ENCODE data around the gene GREB1. TPM values are rescaled to one million over a fixed set of nuclear protein-coding genes. Genes with fewer than 3 reads are reported as not detected.

Gene GREB1
- polyA plus RNA-seq, 1 donor from 2014 or later: 17.2 TPM

GRCh38 chr2:11617527-11617926 lies 83.7 kb downstream of the GREB1 start:
- no peaks in the 10 kb centered on the region for H3K27me3 ChIP-seq (ENCODE audit: insufficient read depth, low read depth, low read length)
- no peaks in the 10 kb centered on the region for H3K36me3 ChIP-seq (ENCODE audit: insufficient read depth, low read length)
- no peaks in the 10 kb centered on the region for H3K79me2 ChIP-seq (replicated peaks; ENCODE audit: insufficient read depth, low read length)
- no peaks in the 10 kb centered on the region for H3F3A ChIP-seq (ENCODE audit: insufficient read depth, low read length, poor library complexity, severe bottlenecking)
- no peak overlapping the region for H3K4me2 ChIP-seq (ENCODE audit: low read length)
- no peak overlapping the region for H3K27ac ChIP-seq (ENCODE audit: low read length)
- H3K4me3 ChIP-seq (ENCODE audit: low read length): no peak overlapping the region
- no peak overlapping the region for H3K9ac ChIP-seq (ENCODE audit: low read length)
- H4K20me1 ChIP-seq (ENCODE audit: insufficient read depth): no peaks in the 10 kb centered on the region
- H3K9me3 ChIP-seq (ENCODE audit: low read length): no peaks in the 10 kb centered on the region
- TF ChIP-seq SMC3 (conservative IDR thresholded peaks at IDR 0.05; ENCODE audit: poor library complexity) (no peak), TAF1 (IDR thresholded peaks at IDR 0.05; ENCODE audit: low read depth) (no peak), POLR2AphosphoS5 (IDR thresholded peaks at IDR 0.05) (no peak), EP300 (conservative IDR thresholded peaks at IDR 0.05; ENCODE audit: poor library complexity, severe bottlenecking) (no peak), RAD21 (conservative IDR thresholded peaks at IDR 0.05) (no peak), CTCF (IDR thresholded peaks at IDR 0.05; ENCODE audit: poor library complexity, severe bottlenecking) (no peak)
- TF ChIP-seq, protein P1, sequence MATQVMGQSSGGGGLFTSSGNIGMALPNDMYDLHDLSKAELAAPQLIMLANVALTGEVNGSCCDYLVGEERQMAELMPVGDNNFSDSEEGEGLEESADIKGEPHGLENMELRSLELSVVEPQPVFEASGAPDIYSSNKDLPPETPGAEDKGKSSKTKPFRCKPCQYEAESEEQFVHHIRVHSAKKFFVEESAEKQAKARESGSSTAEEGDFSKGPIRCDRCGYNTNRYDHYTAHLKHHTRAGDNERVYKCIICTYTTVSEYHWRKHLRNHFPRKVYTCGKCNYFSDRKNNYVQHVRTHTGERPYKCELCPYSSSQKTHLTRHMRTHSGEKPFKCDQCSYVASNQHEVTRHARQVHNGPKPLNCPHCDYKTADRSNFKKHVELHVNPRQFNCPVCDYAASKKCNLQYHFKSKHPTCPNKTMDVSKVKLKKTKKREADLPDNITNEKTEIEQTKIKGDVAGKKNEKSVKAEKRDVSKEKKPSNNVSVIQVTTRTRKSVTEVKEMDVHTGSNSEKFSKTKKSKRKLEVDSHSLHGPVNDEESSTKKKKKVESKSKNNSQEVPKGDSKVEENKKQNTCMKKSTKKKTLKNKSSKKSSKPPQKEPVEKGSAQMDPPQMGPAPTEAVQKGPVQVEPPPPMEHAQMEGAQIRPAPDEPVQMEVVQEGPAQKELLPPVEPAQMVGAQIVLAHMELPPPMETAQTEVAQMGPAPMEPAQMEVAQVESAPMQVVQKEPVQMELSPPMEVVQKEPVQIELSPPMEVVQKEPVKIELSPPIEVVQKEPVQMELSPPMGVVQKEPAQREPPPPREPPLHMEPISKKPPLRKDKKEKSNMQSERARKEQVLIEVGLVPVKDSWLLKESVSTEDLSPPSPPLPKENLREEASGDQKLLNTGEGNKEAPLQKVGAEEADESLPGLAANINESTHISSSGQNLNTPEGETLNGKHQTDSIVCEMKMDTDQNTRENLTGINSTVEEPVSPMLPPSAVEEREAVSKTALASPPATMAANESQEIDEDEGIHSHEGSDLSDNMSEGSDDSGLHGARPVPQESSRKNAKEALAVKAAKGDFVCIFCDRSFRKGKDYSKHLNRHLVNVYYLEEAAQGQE (IDR thresholded peaks at IDR 0.05; ENCODE audit: borderline replicate concordance): no peak
- no peak overlapping the region for H2AFZ ChIP-seq (ENCODE audit: low read depth, low read length)
- no peaks in the 10 kb centered on the region for H3K9me2 ChIP-seq (ENCODE audit: insufficient read depth, low read length)

DNA sequence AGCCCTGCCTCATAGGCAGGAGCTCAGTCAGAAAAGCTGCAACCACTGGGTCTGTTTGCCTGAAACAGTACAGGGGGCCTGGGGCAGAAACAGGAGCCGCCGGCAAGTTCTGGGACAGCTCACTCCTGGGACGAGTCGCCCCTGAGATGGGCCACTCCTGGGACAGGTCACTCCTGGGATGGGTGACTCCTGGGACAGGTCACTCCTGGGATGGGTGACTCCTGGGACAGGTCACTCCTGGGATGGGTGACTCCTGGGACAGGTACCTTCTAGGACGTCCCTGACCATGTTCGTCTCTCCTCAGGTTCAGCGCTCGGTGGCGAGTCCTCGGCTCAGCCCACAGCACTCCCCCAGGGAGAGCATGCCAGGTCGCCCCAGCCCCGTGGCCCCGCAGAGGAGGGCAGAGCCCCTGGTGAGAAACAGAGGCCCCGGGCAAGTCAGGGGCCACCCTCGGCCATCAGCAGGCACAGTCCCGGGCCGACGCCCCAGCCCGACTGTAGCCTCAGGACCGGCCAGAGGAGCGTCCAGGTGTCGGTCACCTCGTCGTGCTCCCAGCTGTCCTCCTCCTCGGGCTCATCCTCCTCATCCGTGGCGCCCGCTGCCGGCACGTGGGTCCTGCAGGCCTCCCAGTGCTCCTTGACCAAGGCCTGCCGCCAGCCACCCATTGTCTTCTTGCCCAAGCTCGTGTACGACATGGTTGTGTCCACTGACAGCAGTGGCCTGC lies 84.3 kb downstream of the GREB1 start:
- Histone ChIP-seq H3K36me3 (ENCODE audit: insufficient read depth, low read length) (no peaks in the 10 kb centered on the region), H3K79me2 (replicated peaks; ENCODE audit: insufficient read depth, low read length) (no peaks in the 10 kb centered on the region), H3K9me2 (ENCODE audit: insufficient read depth, low read length) (no peaks in the 10 kb centered on the region), H2AFZ (ENCODE audit: low read depth, low read length) (no peak overlapping the region), H3K4me2 (ENCODE audit: low read length) (no peak overlapping the region), H3K27me3 (ENCODE audit: insufficient read depth, low read depth, low read length) (no peaks in the 10 kb centered on the region), H3K9ac (ENCODE audit: low read length) (no peak overlapping the region), H3K4me3 (ENCODE audit: low read length) (no peak overlapping the region), H3F3A (ENCODE audit: insufficient read depth, low read length, poor library complexity, severe bottlenecking) (no peaks in the 10 kb centered on the region), H3K9me3 (ENCODE audit: low read length) (no peaks in the 10 kb centered on the region), H4K20me1 (ENCODE audit: insufficient read depth) (no peaks in the 10 kb centered on the region), H3K27ac (ENCODE audit: low read length) (no peak overlapping the region)
- TF ChIP-seq RAD21 (conservative IDR thresholded peaks at IDR 0.05): no peak
- no peak for TF ChIP-seq EP300 (conservative IDR thresholded peaks at IDR 0.05; ENCODE audit: poor library complexity, severe bottlenecking)
- TF ChIP-seq TAF1 (IDR thresholded peaks at IDR 0.05; ENCODE audit: low read depth): no peak
- TF ChIP-seq SMC3 (conservative IDR thresholded peaks at IDR 0.05; ENCODE audit: poor library complexity): no peak

DNA sequence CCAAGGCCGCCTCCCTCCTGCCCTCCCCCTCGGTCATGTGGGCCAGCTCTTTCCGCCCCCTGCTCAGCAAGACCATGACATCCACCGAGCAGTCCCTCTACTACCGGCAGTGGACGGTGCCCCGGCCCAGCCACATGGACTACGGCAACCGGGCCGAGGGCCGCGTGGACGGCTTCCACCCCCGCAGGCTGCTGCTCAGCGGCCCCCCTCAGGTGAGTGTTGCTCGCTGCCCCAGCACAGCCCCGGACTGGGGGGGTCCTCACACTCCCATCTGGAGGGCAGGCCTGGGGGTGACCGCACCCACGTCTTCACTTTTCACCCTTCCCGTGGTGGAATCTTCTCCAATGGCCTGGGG lies 84.8 kb downstream of the GREB1 start:
- Histone ChIP-seq H3K27me3 (ENCODE audit: insufficient read depth, low read depth, low read length) (no peaks in the 10 kb centered on the region), H3K9me2 (ENCODE audit: insufficient read depth, low read length) (no peaks in the 10 kb centered on the region)
- TF ChIP-seq POLR2AphosphoS5 (IDR thresholded peaks at IDR 0.05) (no peak), MXI1 (conservative IDR thresholded peaks at IDR 0.05; ENCODE audit: poor library complexity, severe bottlenecking) (no peak), TAF1 (IDR thresholded peaks at IDR 0.05; ENCODE audit: low read depth) (no peak), EZH2 (IDR thresholded peaks at IDR 0.05; ENCODE audit: borderline replicate concordance, insufficient read depth, low read length, poor library complexity, severe bottlenecking) (no peak), SMC3 (conservative IDR thresholded peaks at IDR 0.05; ENCODE audit: poor library complexity) (no peak), CTCF (IDR thresholded peaks at IDR 0.05; ENCODE audit: poor library complexity, severe bottlenecking) (no peak)

More for the DNA sequence above, 84.8 kb downstream of the GREB1 start:
- H3K79me2 ChIP-seq (replicated peaks; ENCODE audit: insufficient read depth, low read length): no peaks in the 10 kb centered on the region
- no peak overlapping the region for H3K4me2 ChIP-seq (ENCODE audit: low read length)
- no peak overlapping the region for H2AFZ ChIP-seq (ENCODE audit: low read depth, low read length)
- no peaks in the 10 kb centered on the region for H4K20me1 ChIP-seq (ENCODE audit: insufficient read depth)
- H3K9me3 ChIP-seq (ENCODE audit: low read length): no peaks in the 10 kb centered on the region
- no peak overlapping the region for H3K4me3 ChIP-seq (ENCODE audit: low read length)
- no peaks in the 10 kb centered on the region for H3K36me3 ChIP-seq (ENCODE audit: insufficient read depth, low read length)
- H3K27ac ChIP-seq (ENCODE audit: low read length): no peak overlapping the region
- no peak overlapping the region for H3K9ac ChIP-seq (ENCODE audit: low read length)
- no peaks in the 10 kb centered on the region for H3F3A ChIP-seq (ENCODE audit: insufficient read depth, low read length, poor library complexity, severe bottlenecking)

Measured in neural cell (in vitro differentiated cells).